ENCODE data around the gene ARFGEF2.

GRCh38 chr20:48948612-48949011 lies 27.1 kb downstream of the ARFGEF2 start:
- TF ChIP-seq CTCF (conservative IDR thresholded peaks at IDR 0.05) (no peak), EZH2 (IDR thresholded peaks at IDR 0.05; ENCODE audit: low read depth) (no peak)
